NCI-H748 (cell line): ENCODE results near the gene CDC7.
"Not testable (repeated sequence)": the region's sequence is repeated elsewhere in the genome, so short reads cannot be mapped to it uniquely, and the experiment has no call there.

Source experiments
- DNase-seq: peaks from one replicate; lab custom pipeline; 2025; ENCODE audit not compliant: unreplicated experiment; lab: John Stamatoyannopoulos, UW

The CDC7 gene

GRCh38 chr1:91500756-91501522 lies at the start of gene CDC7:
Gene CDC7, plus strand, starts transcription at chr1:91500851. Its CDS starts 866 bp downstream, at chr1:91501717.
- DNase-seq: peak; percentile 90

DNA sequence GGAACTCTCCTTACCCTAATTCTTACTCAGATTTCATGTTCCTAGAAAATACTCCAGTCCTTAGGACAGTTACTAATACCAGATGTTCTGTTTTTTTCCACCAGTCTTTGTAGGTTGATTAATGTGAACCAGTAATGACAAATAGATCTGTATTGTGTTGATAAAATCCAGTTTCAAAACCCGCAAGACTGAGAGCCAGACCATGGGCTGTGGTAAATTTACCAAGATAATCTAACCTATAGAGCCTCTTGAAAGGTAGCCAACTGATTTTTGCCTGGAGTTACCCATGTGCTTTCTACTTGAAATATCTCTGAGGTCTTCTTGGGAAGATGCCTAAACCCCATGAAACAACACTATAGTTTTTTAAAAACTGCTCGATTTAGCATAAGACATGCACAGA lies 46.5 kb upstream of the CDC7 start:
- no peak for DNase-seq

GRCh38 chr1:91455334-91455733 lies 45.3 kb upstream of the CDC7 start:
- DNase-seq: no peak

DNA sequence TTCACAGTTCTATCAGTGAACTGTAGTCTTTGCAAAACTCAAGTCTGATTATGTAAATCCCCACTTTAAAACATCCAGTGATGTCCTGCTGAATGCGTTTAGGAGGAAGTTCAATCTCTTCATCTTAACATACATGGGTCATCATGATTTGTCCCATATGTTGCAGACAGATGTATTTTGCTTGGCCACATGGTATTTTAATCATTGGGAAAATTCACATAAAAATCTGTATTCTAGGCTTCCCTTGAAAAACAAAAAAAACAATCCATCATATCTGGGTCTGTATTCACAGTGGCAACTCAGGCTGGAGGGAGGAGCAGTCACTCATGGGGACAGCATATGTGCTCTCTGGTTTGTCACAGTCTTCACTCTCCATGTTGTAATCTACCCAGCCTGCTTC lies 44.8 kb upstream of the CDC7 start:
- DNase-seq: no peak

GRCh38 chr1:91465350-91465749 lies 35.3 kb upstream of the CDC7 start:
- DNase-seq: not testable (repeated sequence)

DNA sequence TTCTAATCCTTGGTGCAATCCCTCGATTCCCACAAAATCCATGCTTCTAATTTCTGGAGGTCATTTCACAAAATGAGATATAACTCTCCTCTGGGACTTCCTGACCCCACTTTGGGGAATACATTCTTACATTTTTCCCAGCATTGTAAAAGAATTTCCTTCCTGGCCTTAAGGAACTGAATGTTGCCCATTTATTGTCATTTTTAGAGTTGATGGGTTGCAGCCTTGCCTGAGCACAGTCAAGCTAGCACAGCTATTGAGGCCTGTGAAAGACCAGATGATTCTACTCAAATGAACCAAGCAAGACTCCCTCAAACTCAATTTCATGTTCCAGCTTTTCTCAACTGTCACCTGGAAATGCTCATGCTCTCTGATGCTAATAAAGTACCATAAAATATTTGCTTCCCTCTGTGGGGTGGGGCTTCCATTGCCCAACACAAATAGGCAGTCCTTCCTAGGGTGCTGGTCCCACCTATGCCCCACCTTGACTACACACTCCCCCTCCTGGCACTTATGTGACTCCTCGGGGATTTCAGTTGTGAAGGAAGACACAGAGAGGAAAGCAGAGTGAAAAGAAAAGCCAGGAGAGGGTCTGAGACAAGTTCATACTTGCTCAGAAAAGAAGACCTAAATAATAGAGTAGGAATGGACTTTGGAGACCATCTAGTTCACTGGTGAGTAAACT lies 24.0 kb upstream of the CDC7 start:
- DNase-seq: no peak

- DNase-seq: no peak
Observed at GRCh38 chr1:91487469-91487868, 13.2 kb upstream of the CDC7 start.

DNA sequence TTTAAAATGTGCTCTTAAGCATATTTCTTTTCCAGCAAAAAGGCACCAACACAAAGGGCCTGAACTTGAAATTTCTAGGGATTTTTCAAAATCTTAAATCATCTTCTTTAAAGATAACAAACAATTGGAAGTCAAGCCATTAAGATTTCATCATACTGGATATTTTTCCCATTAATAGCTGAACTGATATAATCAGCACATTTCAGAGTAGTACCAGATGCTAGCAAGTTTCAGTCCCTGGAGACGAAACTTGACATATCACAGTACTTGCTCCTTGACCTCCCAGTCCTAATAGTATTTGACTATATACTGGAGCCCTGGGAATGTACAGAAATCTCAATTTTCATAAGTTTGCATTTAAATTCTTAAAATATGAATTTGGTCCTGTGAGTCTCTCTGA lies 10.2 kb upstream of the CDC7 start:
- DNase-seq: no peak

DNA sequence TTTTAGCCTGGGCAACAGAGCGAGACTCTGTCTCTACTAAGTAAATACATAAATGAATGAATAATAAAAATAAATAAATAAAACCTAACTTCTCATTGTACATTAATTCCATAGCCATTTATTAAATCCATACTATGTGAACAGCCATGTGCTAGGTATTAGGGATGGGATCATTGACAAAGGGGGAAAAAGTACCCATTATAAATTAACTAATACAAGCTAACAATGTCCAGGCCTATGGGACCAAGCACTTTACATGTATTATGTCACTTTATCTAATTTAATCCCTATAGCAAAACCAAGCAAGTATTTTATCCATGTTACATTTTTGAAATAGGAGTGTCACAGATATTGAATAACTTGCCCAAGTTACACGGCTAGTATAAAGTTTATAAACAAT lies 2.6 kb upstream of the CDC7 start:
- DNase-seq: no peak

- no peak for DNase-seq
Observed at GRCh38 chr1:91498498-91499245, 2.0 kb upstream of the CDC7 start.

GRCh38 chr1:91499346-91499745 lies 1.3 kb upstream of the CDC7 start:
- no peak for DNase-seq

DNA sequence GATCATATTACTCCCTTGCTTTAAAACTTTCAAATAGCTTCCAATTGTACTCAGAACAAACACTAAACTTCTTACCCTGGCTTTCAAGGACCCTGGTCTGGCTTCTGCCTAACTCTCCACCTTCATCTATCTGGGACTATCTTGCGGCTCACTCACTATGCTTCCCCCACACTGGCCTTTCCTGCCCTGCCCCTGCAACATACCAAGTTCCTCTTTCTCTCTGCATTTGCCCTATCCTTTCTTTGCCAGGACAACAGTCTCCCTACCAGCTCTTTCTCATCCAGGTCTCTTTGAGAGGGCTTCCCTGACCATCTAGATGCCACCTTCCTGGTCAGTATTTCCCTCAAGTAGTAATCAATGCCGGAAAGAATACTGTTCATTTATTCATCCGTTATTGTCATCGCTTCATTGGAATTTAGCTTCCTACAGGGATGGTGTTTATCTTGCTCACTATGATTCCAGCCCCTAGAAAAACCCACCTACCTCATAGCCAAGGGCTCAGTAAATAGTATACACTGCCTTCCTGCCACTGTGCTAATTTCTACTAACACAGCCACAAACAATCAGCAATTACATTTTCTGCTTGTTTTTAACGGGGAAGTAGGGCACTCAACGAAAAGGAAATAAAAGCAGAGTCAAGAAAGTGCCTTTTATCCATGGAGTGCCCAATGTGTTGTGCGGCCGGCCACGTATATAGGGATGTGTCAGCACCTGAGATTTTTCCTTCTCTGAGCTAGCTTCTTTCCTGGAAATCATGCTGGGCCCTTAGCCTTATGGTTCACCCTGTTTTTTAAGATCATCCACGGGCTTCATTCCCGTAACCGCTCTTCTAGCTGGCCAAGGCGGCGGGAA lies 521 bp upstream of the CDC7 start:
- no peak for DNase-seq

- DNase-seq: peak; percentile 81
Observed at GRCh38 chr1:91501523-91501851, 836 bp downstream of the CDC7 start.

GRCh38 chr1:91501971-91502671 lies 1.5 kb downstream of the CDC7 start:
- peak; percentile 29 for DNase-seq

- peak; percentile 47 for DNase-seq
Observed at GRCh38 chr1:91502672-91503184, 2.1 kb downstream of the CDC7 start.

DNA sequence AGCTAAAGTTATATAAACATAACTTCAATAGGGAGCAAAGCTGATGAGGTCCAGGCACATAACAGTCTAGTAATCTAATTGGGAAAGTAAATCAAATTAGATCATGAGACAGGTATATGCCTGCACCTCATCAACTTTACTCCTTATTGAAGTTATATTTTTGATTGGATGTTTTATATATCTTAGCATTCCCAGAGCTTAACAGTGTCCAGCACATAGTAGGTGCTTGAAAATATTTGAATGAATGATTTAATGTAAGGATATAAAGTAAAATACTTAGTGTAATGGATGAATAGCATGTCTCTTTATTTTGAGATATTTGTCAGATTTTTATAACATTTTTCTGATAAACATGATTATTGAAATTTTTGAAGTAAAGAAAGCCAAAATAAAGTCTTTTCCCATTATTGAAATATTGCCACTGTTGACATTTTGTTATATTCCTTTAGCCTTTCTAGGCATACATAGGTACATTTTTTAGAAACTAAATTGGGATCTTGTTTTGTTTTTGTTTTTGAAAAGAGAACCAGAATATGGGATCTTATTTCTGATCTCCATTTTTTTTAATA lies 2.8 kb downstream of the CDC7 start:
- no peak for DNase-seq

GRCh38 chr1:91503975-91504530 lies 3.4 kb downstream of the CDC7 start:
- DNase-seq: no peak

DNA sequence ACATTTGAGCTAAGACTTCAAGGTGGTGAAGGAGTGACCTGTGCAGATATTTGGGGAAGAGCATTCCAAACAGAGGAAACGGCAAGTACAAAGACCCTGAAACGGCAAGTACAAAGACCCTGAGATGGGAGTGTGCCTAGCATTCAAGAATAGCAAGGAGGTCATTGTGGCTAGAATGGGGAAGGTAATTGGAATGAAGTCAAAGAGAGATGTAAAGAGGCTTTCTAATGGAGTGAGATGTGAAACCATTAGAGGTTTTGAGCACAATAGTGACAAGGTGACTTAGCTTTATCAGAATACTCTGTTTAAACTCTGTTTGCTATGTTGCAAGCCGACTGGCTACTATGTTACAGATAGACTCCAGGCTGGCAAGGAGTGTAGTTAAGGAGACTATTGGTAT lies 4.4 kb downstream of the CDC7 start:
- DNase-seq: no peak

DNA sequence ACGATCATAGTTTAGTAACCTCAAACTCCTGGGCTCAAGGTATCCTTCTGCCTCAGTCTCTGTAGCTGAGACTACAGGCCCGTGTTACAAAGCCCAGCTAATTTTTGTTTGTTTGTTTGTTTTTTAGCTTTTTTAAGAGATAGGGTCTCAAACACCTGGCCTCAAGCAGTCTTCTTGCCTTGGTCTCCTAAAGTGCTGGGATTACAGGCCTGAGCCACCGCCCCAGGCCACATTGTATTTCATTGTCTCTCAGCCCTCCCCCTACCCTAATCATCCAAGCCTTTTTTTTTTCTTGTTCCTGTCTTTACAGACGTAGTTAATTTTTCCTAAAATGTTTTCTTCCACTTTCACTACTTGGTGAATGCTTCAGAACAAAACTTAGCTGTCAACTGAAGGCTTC lies 5.4 kb downstream of the CDC7 start:
- DNase-seq: no peak

DNA sequence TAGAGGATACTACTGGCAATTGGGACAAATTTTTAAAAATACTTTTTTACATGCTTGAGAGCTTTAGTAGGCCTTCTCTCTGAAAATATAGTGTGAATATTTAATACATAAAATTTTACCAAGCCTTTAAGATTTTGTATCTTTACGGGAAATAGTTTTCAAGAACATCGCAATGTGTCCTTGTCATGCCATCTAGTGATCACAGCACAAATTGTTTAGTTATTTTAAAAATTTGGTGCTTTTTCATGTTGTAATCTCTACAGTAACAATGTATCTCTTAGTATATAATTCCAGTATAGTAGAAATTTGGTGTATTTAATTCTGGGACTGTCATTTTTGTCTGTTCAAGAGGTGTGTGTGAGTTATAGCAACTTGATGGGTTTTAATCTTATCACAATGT lies 6.7 kb downstream of the CDC7 start:
- DNase-seq: no peak
